HEK293 (cell line): ENCODE results near the gene ITIH3.

Source experiments
- CTCF ChIA-PET: fragments of 350-600 bp; formaldehyde crosslinking; extraction: SDS; loops from one replicate; lab custom pipeline; 2021; ENCODE audit warnings: antibody characterized with exemption; lab: Yijun Ruan, JAX
- POLR2A ChIA-PET: fragments of 300-600 bp; formaldehyde crosslinking; extraction: SDS; loops from one replicate; lab custom pipeline; 2020; ENCODE audit warnings: antibody characterized with exemption, inconsistent platforms; lab: Yijun Ruan, JAX
- H3K27ac ChIP-seq: fragments of 200-500 bp; sonication (Bioruptor generic); 2 replicates; pipeline ENCODE4 v1.5.1; 2014; ENCODE audit warnings: low read depth, low read length, control low read depth, inconsistent platforms; ENCODE audit errors: extremely low read depth
- H3K36me3 ChIP-seq, 2 experiments: fragments of 200-500 bp in 1 of 2; sonication (Bioruptor generic) in 1 of 2; 1 replicate in 1 of 2; 2 replicates in 1 of 2; pipeline ENCODE4 v1.5.1; 2014 to 2017; ENCODE audit warnings: inconsistent platforms in 2 of 2, low read length in 2 of 2; ENCODE audit not compliant: control insufficient read depth in 2 of 2, insufficient read depth in 1 of 2
- H3K4me1 ChIP-seq: fragments of 200-500 bp; sonication (Bioruptor generic); 2 replicates; pipeline ENCODE4 v1.5.1; 2014; ENCODE audit warnings: mild to moderate bottlenecking, low read length, inconsistent platforms; ENCODE audit not compliant: control insufficient read depth, insufficient read depth
- H3K4me3 ChIP-seq: 2 replicates; pipeline ENCODE4 v1.5.1; 2011; ENCODE audit warnings: low read depth, mild to moderate bottlenecking, control low read depth, low read length, moderate library complexity
- H3K9me3 ChIP-seq: fragments of 200-500 bp; sonication (Bioruptor generic); 2 replicates; pipeline ENCODE4 v1.5.1; 2014; ENCODE audit warnings: low read depth, low read length, inconsistent platforms; ENCODE audit not compliant: control insufficient read depth, insufficient read depth
- IKZF3 ChIP-seq: fragments of 450-650 bp; IDR thresholded peaks from 2 replicates; pipeline ENCODE4 v1.5.0; 2018; ENCODE audit warnings: missing biosample characterization, mild to moderate bottlenecking, missing genetic modification characterization, moderate library complexity
- REPIN1 ChIP-seq: fragments of 450-650 bp; formaldehyde crosslinking; IDR thresholded peaks from 2 replicates; pipeline ENCODE4 v1.5.1; 2017; ENCODE audit warnings: missing biosample characterization, missing genetic modification characterization, low read depth
- ZFP37 ChIP-seq: fragments of 450-650 bp; formaldehyde crosslinking; IDR thresholded peaks from 2 replicates; pipeline ENCODE4 v1.5.1; 2016; ENCODE audit warnings: missing biosample characterization, missing genetic modification characterization
- ZNF10 ChIP-seq: fragments of 450-650 bp; formaldehyde crosslinking; IDR thresholded peaks from 2 replicates; pipeline ENCODE4 v1.5.1; 2017; ENCODE audit warnings: missing biosample characterization, missing genetic modification characterization
- ZNF175 ChIP-seq: fragments of 450-650 bp; formaldehyde crosslinking; IDR thresholded peaks from 2 replicates; pipeline ENCODE4 v1.5.1; 2016; ENCODE audit warnings: missing biosample characterization, missing genetic modification characterization
- ZNF2 ChIP-seq: fragments of 450-650 bp; formaldehyde crosslinking; IDR thresholded peaks from 2 replicates; pipeline ENCODE4 v1.5.1; 2016; ENCODE audit warnings: missing biosample characterization, missing genetic modification characterization
- ZNF239 ChIP-seq: fragments of 450-650 bp; formaldehyde crosslinking; IDR thresholded peaks from 2 replicates; pipeline ENCODE4 v1.5.1; 2016; ENCODE audit warnings: missing biosample characterization, missing genetic modification characterization
- ZNF274 ChIP-seq, 2 experiments: fragments of 200-500 bp in 1 of 2; fragments of 450-650 bp in 1 of 2; sonication (Bioruptor generic) in 1 of 2; formaldehyde crosslinking in 1 of 2; IDR thresholded peaks; 2 replicates each; pipeline versions ENCODE4 v1.5.1 to v1.6.1; 2014 to 2016; ENCODE audit warnings: borderline replicate concordance in 1 of 2, inconsistent platforms in 1 of 2, low read length in 1 of 2, missing biosample characterization in 1 of 2, missing genetic modification characterization in 1 of 2
- ZNF292 ChIP-seq: fragments of 450-650 bp; formaldehyde crosslinking; IDR thresholded peaks from 2 replicates; pipeline ENCODE4 v1.5.1; 2016; ENCODE audit warnings: low read depth, missing biosample characterization, missing genetic modification characterization, borderline replicate concordance
- ZNF544 ChIP-seq: fragments of 450-650 bp; formaldehyde crosslinking; IDR thresholded peaks from 2 replicates; pipeline ENCODE4 v1.5.0; 2017; ENCODE audit warnings: missing biosample characterization, missing genetic modification characterization
- ZNF621 ChIP-seq: fragments of 450-650 bp; formaldehyde crosslinking; IDR thresholded peaks from 2 replicates; pipeline ENCODE4 v1.5.1; 2017; ENCODE audit warnings: missing biosample characterization, missing genetic modification characterization
- ZNF664 ChIP-seq: fragments of 450-650 bp; formaldehyde crosslinking; IDR thresholded peaks from 2 replicates; pipeline ENCODE4 v1.5.1; 2016; ENCODE audit warnings: missing biosample characterization, missing genetic modification characterization
- ZNF701 ChIP-seq: fragments of 450-650 bp; formaldehyde crosslinking; IDR thresholded peaks from 2 replicates; pipeline ENCODE4 v1.5.1; 2016; ENCODE audit warnings: missing biosample characterization, missing genetic modification characterization
- ZNF830 ChIP-seq: fragments of 450-650 bp; IDR thresholded peaks from 2 replicates; pipeline ENCODE4 v1.5.0; 2018; ENCODE audit warnings: missing biosample characterization, missing genetic modification characterization, low read depth, mild to moderate bottlenecking, moderate library complexity
- ZNF843 ChIP-seq: fragments of 450-650 bp; formaldehyde crosslinking; IDR thresholded peaks from 2 replicates; pipeline ENCODE4 v1.5.1; 2016; ENCODE audit warnings: missing biosample characterization, missing genetic modification characterization
- ZXDB ChIP-seq: fragments of 450-650 bp; formaldehyde crosslinking; IDR thresholded peaks from 2 replicates; pipeline ENCODE4 v1.5.1; 2016; ENCODE audit warnings: missing biosample characterization, missing genetic modification characterization
- TF ChIP-seq, protein P1 (sequence below): fragments of 450-650 bp; formaldehyde crosslinking; IDR thresholded peaks from 2 replicates; pipeline ENCODE4 v1.5.1; 2016; ENCODE audit warnings: missing biosample characterization, missing genetic modification characterization
- TF ChIP-seq, protein P2 (sequence below): fragments of 450-650 bp; formaldehyde crosslinking; IDR thresholded peaks from 2 replicates; pipeline ENCODE4 v1.5.1; 2016; ENCODE audit warnings: missing biosample characterization, missing genetic modification characterization, borderline replicate concordance
- TF ChIP-seq, protein P3 (sequence below): fragments of 450-650 bp; formaldehyde crosslinking; conservative IDR thresholded peaks from 2 replicates; pipeline ENCODE4 v1.5.1; 2016; ENCODE audit warnings: low read depth, missing biosample characterization, missing genetic modification characterization

ITIH3 gene

DNA sequence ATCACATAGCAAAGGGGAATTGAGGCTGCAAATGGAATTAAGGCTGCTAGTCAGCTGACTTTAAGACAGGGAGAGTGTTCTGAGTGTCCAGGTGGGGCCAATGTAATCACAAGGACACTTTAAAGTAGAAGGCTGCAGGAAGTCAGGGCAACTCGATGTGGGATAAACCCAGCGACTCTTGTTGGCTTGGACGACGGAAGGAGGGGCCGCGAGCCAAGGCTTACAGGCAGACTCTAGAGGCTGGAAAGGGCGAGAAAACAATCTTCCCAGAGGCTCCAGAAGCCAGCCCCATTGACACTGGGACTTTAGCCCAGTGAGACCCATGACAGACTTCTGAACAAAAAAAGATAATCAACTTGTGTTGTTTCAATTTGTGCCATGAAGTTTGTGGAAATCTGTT lies 53.1 kb downstream of the ITIH3 start:
- no peaks in the 10 kb centered on the region for H3K9me3 ChIP-seq
- POLR2A ChIA-PET: no interaction called here
- H3K4me3 ChIP-seq: no peak overlapping the region
- H3K4me1 ChIP-seq: no peaks in the 10 kb centered on the region
- peaks cover 0 to 53% of the 10 kb centered on the region in 2 experiments; a peak in 2 of 3 replicates for H3K36me3 ChIP-seq
- CTCF ChIA-PET: interaction anchor here (1.0 to 1.7 kb wide), 3 partner anchors 19 to 224 kb away, joined by 3 to 6 read pairs (median 3); no protein-coding TSS in a partner anchor
- TF ChIP-seq ZFP37 (no peak), ZNF175 (no peak), ZNF2 (tag by site-specific recombination) (no peak), ZNF701 (tag by site-specific recombination) (no peak), ZNF621 (tag by site-specific recombination) (no peak), REPIN1 (tag by site-specific recombination) (no peak), ZNF830 (tag by site-specific recombination) (no peak), ZXDB (tag by site-specific recombination) (no peak), ZNF274 (IDR thresholded peaks at IDR 0.05; ENCODE audit: low read length) (no peak), ZNF274 (tag by site-specific recombination; IDR thresholded peaks at IDR 0.05; ENCODE audit: borderline replicate concordance) (no peak), ZNF544 (tag by site-specific recombination) (no peak), ZNF10 (no peak)
- TF ChIP-seq, protein P1, sequence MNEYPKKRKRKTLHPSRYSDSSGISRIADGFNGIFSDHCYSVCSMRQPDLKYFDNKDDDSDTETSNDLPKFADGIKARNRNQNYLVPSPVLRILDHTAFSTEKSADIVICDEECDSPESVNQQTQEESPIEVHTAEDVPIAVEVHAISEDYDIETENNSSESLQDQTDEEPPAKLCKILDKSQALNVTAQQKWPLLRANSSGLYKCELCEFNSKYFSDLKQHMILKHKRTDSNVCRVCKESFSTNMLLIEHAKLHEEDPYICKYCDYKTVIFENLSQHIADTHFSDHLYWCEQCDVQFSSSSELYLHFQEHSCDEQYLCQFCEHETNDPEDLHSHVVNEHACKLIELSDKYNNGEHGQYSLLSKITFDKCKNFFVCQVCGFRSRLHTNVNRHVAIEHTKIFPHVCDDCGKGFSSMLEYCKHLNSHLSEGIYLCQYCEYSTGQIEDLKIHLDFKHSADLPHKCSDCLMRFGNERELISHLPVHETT (tag by site-specific recombination): no peak
- no peak overlapping the region for H3K27ac ChIP-seq

DNA sequence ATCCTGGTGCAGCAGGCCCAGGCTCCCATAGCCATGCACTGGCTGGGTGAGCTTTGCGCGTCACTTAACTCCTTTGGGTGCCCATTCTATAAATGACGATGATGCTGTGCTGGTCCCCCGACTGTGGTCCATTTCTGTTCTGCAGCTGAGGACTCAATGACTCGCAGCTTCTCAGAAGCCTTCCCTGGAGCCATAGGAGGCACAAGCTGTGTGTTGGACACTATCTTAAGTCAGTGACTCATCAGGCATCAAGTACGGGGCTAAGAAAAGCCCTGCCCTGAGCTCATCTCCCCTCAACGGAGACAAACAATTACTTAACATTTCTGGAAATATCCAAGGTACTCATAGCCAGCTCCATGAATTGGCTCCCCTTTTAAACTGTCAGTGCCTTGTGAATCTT lies 54.0 kb downstream of the ITIH3 start:
- H3K9me3 ChIP-seq: no peaks in the 10 kb centered on the region
- peaks cover 0 to 50% of the 10 kb centered on the region in 2 experiments; a peak in 2 of 3 replicates for H3K36me3 ChIP-seq
- no peaks in the 10 kb centered on the region for H3K4me1 ChIP-seq
- no peak overlapping the region for H3K4me3 ChIP-seq
- CTCF ChIA-PET: interaction anchor here (0.6 to 1.7 kb wide), 5 partner anchors 20 to 374 kb away, joined by 3 to 6 read pairs (median 3); no protein-coding TSS in a partner anchor
- POLR2A ChIA-PET: interaction anchor here (0.8 kb wide), 1 partner anchor 143 kb away, joined by 3 read pairs; the partner anchor contains the start of genes GLT8D1 and SPCS1
- TF ChIP-seq, protein P2, sequence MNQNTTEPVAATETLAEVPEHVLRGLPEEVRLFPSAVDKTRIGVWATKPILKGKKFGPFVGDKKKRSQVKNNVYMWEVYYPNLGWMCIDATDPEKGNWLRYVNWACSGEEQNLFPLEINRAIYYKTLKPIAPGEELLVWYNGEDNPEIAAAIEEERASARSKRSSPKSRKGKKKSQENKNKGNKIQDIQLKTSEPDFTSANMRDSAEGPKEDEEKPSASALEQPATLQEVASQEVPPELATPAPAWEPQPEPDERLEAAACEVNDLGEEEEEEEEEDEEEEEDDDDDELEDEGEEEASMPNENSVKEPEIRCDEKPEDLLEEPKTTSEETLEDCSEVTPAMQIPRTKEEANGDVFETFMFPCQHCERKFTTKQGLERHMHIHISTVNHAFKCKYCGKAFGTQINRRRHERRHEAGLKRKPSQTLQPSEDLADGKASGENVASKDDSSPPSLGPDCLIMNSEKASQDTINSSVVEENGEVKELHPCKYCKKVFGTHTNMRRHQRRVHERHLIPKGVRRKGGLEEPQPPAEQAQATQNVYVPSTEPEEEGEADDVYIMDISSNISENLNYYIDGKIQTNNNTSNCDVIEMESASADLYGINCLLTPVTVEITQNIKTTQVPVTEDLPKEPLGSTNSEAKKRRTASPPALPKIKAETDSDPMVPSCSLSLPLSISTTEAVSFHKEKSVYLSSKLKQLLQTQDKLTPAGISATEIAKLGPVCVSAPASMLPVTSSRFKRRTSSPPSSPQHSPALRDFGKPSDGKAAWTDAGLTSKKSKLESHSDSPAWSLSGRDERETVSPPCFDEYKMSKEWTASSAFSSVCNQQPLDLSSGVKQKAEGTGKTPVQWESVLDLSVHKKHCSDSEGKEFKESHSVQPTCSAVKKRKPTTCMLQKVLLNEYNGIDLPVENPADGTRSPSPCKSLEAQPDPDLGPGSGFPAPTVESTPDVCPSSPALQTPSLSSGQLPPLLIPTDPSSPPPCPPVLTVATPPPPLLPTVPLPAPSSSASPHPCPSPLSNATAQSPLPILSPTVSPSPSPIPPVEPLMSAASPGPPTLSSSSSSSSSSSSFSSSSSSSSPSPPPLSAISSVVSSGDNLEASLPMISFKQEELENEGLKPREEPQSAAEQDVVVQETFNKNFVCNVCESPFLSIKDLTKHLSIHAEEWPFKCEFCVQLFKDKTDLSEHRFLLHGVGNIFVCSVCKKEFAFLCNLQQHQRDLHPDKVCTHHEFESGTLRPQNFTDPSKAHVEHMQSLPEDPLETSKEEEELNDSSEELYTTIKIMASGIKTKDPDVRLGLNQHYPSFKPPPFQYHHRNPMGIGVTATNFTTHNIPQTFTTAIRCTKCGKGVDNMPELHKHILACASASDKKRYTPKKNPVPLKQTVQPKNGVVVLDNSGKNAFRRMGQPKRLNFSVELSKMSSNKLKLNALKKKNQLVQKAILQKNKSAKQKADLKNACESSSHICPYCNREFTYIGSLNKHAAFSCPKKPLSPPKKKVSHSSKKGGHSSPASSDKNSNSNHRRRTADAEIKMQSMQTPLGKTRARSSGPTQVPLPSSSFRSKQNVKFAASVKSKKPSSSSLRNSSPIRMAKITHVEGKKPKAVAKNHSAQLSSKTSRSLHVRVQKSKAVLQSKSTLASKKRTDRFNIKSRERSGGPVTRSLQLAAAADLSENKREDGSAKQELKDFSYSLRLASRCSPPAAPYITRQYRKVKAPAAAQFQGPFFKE: no peak
- TF ChIP-seq, protein P3, sequence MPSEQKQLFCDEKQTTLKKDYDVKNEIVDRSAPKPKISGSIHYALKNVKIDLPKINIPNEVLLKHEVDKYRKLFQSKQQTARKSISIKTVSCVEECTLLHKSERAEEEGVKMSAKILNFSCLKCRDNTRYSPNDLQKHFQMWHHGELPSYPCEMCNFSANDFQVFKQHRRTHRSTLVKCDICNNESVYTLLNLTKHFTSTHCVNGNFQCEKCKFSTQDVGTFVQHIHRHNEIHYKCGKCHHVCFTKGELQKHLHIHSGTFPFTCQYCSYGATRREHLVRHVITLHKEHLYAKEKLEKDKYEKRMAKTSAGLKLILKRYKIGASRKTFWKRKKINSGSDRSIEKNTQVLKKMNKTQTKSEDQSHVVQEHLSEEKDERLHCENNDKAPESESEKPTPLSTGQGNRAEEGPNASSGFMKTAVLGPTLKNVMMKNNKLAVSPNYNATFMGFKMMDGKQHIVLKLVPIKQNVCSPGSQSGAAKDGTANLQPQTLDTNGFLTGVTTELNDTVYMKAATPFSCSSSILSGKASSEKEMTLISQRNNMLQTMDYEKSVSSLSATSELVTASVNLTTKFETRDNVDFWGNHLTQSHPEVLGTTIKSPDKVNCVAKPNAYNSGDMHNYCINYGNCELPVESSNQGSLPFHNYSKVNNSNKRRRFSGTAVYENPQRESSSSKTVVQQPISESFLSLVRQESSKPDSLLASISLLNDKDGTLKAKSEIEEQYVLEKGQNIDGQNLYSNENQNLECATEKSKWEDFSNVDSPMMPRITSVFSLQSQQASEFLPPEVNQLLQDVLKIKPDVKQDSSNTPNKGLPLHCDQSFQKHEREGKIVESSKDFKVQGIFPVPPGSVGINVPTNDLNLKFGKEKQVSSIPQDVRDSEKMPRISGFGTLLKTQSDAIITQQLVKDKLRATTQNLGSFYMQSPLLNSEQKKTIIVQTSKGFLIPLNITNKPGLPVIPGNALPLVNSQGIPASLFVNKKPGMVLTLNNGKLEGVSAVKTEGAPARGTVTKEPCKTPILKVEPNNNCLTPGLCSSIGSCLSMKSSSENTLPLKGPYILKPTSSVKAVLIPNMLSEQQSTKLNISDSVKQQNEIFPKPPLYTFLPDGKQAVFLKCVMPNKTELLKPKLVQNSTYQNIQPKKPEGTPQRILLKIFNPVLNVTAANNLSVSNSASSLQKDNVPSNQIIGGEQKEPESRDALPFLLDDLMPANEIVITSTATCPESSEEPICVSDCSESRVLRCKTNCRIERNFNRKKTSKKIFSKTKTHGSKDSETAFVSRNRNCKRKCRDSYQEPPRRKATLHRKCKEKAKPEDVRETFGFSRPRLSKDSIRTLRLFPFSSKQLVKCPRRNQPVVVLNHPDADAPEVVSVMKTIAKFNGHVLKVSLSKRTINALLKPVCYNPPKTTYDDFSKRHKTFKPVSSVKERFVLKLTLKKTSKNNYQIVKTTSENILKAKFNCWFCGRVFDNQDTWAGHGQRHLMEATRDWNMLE (tag by site-specific recombination): no peak
- TF ChIP-seq ZNF292 (tag by site-specific recombination) (no peak), IKZF3 (tag by site-specific recombination) (no peak), ZNF843 (tag by site-specific recombination) (no peak), ZNF664 (tag by site-specific recombination) (no peak), ZNF239 (tag by site-specific recombination) (no peak)
- no peak overlapping the region for H3K27ac ChIP-seq
